WTC11 (cell line): ENCODE data around the gene NXN.

Source experiments
- ATF2 ChIP-seq: sonication (generic); formaldehyde crosslinking; IDR thresholded peaks from 2 replicates; pipeline ENCODE4 v1.8.1; 2022; ENCODE audit warnings: low read depth, missing genetic modification reagents, borderline replicate concordance
- CDX4 ChIP-seq: fragments of 250-450 bp; sonication (Bioruptor Pico); IDR thresholded peaks from 2 replicates; pipeline ENCODE4 v1.9.0; 2021; ENCODE audit warnings: moderate library complexity, mild to moderate bottlenecking, inconsistent platforms, borderline replicate concordance
- CREB1 ChIP-seq: sonication (generic); formaldehyde crosslinking; IDR thresholded peaks from 2 replicates; pipeline ENCODE4 v1.8.0; 2023; ENCODE audit warnings: mild to moderate bottlenecking, missing genetic modification reagents
- HMGXB4 ChIP-seq: sonication (generic); formaldehyde crosslinking; IDR thresholded peaks from 2 replicates; pipeline ENCODE4 v1.8.1; 2023; ENCODE audit warnings: mild to moderate bottlenecking, moderate library complexity, missing genetic modification reagents
- KAT7 ChIP-seq: sonication (generic); formaldehyde crosslinking; IDR thresholded peaks from 2 replicates; pipeline ENCODE4 v1.8.1; 2023; ENCODE audit warnings: missing genetic modification reagents, mild to moderate bottlenecking, borderline replicate concordance
- MYBL2 ChIP-seq: sonication (generic); formaldehyde crosslinking; IDR thresholded peaks from 2 replicates; pipeline ENCODE4 v1.8.1; 2023; ENCODE audit warnings: mild to moderate bottlenecking, moderate library complexity, missing genetic modification reagents
- PRDM15 ChIP-seq: sonication (generic); formaldehyde crosslinking; IDR thresholded peaks from 2 replicates; pipeline ENCODE4 v1.8.0; 2022; ENCODE audit warnings: missing genetic modification reagents
- SP1 ChIP-seq: sonication (generic); formaldehyde crosslinking; conservative IDR thresholded peaks from 2 replicates; pipeline ENCODE4 v1.8.1; 2022; ENCODE audit warnings: missing genetic modification reagents
- TF ChIP-seq, protein P1 (sequence below): sonication (generic); formaldehyde crosslinking; IDR thresholded peaks from 2 replicates; pipeline ENCODE4 v1.8.0; 2022; ENCODE audit warnings: mild to moderate bottlenecking, missing genetic modification reagents
- TF ChIP-seq, protein P2 (sequence below): sonication (generic); formaldehyde crosslinking; IDR thresholded peaks from 2 replicates; pipeline ENCODE4 v1.8.1; 2023; ENCODE audit warnings: mild to moderate bottlenecking, missing genetic modification reagents, moderate library complexity
- TF ChIP-seq, protein P3 (sequence below): fragments of 200-600 bp; IDR thresholded peaks from 2 replicates; pipeline ENCODE4 v1.8.0; 2022; ENCODE audit warnings: antibody characterized with exemption

DNA sequence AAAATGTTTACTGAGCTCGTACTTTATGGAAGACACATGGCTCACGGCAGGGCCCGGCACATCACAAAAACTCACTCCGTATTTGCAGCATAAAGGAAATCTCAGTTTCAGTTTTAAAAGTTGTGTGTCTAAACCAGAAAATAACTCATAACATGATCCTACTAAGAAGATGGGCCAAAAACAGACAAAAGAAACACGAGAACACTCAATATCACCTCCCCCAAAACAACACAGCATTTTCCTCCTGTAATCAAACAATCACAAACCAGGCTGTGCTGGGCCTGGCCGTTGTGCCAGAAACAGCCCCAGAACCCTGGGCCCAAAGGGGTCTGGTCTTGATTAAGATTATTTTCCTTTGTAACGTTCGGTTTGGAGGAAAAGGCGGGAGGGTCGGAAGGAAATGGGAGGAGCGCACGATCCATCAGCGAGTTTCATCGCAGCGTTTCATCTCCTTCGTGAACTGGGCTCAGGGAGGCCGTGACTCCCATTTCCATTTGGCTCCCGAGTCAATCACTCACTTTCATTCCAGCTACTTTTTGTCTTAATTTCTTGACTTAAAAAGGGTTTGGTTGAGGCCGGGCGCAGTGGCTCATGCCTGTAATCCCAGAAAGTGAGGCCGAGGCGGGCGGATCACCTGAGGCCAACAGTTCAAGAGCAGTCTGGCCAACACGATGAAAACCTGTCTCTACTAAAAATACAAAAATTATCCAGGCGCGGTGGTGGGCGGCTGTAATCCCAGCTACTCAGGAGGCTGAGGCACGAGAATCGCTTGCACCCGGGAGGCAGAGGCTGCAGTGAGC lies 61.4 kb downstream of the NXN start:
- TF ChIP-seq KAT7 (CRISPR knock-in tag): no peak
- TF ChIP-seq, protein P1, sequence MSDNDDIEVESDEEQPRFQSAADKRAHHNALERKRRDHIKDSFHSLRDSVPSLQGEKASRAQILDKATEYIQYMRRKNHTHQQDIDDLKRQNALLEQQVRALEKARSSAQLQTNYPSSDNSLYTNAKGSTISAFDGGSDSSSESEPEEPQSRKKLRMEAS (CRISPR knock-in tag): no peak
- TF ChIP-seq CREB1: no peak
- no peak for TF ChIP-seq PRDM15 (CRISPR knock-in tag)
- TF ChIP-seq SP1 (CRISPR knock-in tag): no peak
- TF ChIP-seq, protein P2, sequence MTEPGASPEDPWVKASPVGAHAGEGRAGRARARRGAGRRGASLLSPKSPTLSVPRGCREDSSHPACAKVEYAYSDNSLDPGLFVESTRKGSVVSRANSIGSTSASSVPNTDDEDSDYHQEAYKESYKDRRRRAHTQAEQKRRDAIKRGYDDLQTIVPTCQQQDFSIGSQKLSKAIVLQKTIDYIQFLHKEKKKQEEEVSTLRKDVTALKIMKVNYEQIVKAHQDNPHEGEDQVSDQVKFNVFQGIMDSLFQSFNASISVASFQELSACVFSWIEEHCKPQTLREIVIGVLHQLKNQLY (CRISPR knock-in tag): no peak
- TF ChIP-seq, protein P3, sequence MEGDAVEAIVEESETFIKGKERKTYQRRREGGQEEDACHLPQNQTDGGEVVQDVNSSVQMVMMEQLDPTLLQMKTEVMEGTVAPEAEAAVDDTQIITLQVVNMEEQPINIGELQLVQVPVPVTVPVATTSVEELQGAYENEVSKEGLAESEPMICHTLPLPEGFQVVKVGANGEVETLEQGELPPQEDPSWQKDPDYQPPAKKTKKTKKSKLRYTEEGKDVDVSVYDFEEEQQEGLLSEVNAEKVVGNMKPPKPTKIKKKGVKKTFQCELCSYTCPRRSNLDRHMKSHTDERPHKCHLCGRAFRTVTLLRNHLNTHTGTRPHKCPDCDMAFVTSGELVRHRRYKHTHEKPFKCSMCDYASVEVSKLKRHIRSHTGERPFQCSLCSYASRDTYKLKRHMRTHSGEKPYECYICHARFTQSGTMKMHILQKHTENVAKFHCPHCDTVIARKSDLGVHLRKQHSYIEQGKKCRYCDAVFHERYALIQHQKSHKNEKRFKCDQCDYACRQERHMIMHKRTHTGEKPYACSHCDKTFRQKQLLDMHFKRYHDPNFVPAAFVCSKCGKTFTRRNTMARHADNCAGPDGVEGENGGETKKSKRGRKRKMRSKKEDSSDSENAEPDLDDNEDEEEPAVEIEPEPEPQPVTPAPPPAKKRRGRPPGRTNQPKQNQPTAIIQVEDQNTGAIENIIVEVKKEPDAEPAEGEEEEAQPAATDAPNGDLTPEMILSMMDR: no peak
- TF ChIP-seq CDX4: no peak
- no peak for TF ChIP-seq ATF2 (CRISPR knock-in tag)
- TF ChIP-seq MYBL2: no peak
- TF ChIP-seq HMGXB4 (CRISPR knock-in tag): no peak
